ENCODE results near the gene FEN1.

FEN1 gene

DNA sequence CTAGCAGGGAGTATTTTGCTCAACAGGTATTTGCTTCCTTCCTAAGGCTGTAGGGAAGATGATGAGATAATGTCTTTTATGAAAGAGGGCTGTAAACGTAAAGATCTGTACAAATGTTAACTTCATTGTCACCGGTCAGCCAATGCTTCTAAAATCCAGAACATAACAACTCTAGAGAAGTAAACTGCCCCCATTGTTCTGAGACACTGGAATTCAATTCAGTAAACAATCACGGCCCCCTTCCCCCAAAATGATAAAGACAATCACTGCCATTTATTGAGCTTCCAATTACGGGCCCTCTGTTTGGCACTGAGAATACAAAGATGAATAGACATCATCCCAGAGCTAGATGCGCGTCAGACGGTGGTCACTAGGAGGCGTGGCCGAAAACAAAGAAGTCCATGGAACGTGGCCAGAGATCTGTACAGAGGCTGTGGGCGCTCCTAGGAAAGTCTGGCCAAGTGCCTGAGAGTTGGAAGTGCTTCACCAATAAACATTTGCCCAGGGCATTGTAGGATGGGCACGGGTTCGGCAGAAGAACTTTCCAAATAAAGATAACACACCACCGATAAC, 888 bp upstream of the FEN1 start:
- peak; percentile 52 for DNase-seq
- in situ Hi-C loops (cut with MboI; ENCODE audit: low pct_unique_long_range_greater_than_20kb, low sequenced_read_pairs): no loop called here

DNA sequence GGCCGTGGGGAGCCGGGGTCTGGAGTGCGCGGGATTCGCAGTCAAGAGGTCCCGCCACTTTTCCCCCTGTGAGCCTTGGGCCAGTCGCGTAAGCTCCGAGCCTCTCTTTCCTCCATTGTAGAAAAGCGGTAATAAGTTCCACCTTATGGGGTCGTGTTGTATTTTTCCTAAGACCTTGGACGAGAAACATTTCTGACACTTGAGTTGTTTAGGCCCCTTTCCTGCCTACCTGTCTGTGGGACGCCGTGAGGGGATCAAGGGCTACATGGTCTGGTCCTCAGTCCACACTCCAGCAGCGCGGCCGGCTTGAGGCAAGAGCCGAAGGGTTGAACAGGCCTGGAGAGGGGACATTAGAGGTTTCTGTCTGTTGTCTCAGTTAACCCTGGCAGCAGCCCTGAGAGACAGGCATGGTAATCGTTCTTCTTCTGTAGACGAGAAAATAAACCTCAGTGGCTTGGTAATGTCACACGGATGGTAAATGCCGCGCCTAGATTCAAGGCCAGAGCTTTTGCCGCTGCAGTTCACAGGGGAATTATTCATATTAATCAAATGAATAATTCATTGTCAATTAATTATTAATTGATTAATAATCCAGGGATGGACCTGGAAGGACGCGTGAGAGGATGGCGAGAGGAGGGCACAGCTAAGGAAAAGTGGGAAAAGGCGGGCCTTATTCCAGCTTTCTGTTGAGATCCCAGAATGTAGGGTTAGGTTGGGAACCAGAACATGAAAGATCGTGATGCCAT, 545 bp downstream of the FEN1 start:
- in situ Hi-C loops (cut with MboI; ENCODE audit: low pct_unique_long_range_greater_than_20kb, low sequenced_read_pairs): no loop called here
- no peak for DNase-seq

DNA sequence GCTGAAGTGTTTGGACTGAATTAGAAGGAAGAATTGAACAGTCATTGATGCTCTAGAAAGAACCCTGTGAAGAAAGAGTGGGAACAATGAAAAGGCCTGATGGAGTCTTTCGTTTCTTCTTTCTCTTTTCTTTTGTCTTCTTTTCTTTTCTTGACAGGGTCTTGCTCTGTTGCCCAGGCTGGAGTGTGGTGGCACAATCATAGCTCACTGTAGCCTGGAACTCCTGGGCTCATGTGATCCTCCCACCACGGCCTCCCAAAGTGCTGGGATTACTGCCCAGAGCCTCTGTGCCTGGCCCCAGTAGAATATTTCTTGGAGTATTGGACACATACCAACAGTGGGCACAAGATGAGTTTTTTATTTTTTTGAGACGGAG, 1.1 kb downstream of the FEN1 start:
- in situ Hi-C loops (cut with MboI; ENCODE audit: low pct_unique_long_range_greater_than_20kb, low sequenced_read_pairs): no loop called here
- no peak for DNase-seq

DNA sequence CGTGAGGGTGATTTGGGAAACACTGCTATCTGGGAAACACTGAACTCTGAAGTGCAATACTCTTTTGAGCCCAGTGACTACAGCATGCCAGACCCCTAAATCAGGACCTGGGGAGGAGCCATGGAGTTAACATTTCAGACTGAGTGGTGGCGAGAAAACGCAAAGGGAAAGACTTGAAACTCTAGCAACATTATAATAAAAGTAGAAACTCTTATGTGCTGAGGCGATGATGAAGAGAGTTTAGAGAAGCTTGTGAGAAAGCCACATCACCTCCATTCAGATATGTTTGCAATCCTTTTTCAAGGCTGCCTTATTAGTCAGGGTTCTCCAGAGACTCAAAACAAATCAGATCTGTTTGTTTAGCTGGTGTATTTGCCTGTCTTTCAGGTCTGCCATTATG, 1.9 kb downstream of the FEN1 start:
- in situ Hi-C loops (cut with MboI; ENCODE audit: low pct_unique_long_range_greater_than_20kb, low sequenced_read_pairs): no loop called here
- DNase-seq: no peak

DNA sequence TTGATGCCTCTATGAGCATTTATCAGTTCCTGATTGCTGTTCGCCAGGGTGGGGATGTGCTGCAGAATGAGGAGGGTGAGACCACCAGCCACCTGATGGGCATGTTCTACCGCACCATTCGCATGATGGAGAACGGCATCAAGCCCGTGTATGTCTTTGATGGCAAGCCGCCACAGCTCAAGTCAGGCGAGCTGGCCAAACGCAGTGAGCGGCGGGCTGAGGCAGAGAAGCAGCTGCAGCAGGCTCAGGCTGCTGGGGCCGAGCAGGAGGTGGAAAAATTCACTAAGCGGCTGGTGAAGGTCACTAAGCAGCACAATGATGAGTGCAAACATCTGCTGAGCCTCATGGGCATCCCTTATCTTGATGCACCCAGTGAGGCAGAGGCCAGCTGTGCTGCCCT, 2.7 kb downstream of the FEN1 start:
- DNase-seq: no peak
- in situ Hi-C loops (cut with MboI; ENCODE audit: low pct_unique_long_range_greater_than_20kb, low sequenced_read_pairs): no loop called here

DNA sequence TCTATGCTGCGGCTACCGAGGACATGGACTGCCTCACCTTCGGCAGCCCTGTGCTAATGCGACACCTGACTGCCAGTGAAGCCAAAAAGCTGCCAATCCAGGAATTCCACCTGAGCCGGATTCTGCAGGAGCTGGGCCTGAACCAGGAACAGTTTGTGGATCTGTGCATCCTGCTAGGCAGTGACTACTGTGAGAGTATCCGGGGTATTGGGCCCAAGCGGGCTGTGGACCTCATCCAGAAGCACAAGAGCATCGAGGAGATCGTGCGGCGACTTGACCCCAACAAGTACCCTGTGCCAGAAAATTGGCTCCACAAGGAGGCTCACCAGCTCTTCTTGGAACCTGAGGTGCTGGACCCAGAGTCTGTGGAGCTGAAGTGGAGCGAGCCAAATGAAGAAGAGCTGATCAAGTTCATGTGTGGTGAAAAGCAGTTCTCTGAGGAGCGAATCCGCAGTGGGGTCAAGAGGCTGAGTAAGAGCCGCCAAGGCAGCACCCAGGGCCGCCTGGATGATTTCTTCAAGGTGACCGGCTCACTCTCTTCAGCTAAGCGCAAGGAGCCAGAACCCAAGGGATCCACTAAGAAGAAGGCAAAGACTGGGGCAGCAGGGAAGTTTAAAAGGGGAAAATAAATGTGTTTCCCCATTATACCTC, 3.3 kb downstream of the FEN1 start:
- no peak for DNase-seq
- in situ Hi-C loops (cut with MboI; ENCODE audit: low pct_unique_long_range_greater_than_20kb, low sequenced_read_pairs): no loop called here

DNA sequence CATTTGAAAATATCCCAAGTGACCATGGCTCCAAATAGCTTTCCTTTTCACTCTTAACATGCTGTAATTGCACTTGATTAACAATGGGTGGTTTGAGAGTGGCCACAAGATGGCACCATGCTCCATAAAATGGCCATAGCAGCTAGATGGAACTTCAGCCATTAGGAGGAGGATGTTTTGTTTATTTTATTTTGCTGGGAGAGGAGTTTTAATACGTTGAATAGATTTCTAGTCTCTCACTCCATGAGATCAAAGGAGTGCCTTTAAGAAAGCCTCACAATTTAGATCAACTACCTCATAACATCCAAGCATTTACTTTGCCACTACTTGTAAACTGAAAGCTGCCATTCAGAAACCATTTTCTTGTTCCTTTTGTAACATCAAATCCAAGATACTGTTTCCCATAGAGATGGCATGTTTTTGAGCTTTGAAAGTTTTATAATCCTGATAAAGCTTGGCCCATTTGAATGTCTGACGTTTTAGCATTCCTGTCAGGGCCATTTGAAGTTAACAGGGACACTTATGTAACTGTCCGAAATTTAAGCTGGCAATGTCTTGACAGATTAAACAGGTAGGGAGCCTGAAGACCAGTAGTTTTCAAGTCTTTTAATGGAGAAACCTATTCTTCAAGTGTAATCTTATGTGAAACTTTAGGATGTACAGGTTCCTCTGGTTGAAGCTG, 4.7 kb downstream of the FEN1 start:
- DNase-seq: peak; percentile 77
- in situ Hi-C loops (cut with MboI; ENCODE audit: low pct_unique_long_range_greater_than_20kb, low sequenced_read_pairs): no loop called here

DNA sequence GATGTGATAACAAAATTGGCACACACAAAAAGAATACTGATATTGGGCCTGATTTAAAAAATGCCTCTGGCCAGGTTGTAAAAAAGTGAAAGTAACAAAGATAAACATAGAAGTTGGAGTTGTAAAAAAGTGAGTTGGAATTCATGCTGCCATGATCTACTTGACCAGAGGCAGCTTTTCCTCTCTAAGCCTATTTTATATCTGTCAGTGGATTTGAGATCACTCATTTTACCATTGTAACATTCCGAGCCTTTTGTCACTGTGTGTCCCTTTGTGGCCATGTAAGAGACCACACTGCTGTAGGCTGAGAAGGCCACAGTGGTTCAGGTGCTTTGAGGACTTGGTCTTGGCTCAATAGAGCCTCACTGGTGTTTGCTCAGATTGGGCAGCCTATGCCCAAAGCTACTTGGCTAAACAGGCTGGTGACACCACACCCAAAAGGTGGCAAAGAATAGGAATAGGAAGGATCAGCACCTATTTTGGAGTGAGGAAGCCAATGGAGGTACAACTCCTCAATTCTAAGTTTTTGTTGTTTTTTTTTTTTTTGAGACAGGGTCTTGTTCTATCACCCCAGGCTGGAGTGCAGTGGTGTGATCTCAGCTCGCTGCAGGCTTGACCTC, 7.1 kb downstream of the FEN1 start:
- in situ Hi-C loops (cut with MboI; ENCODE audit: low pct_unique_long_range_greater_than_20kb, low sequenced_read_pairs): no loop called here
- DNase-seq: no peak

DNA sequence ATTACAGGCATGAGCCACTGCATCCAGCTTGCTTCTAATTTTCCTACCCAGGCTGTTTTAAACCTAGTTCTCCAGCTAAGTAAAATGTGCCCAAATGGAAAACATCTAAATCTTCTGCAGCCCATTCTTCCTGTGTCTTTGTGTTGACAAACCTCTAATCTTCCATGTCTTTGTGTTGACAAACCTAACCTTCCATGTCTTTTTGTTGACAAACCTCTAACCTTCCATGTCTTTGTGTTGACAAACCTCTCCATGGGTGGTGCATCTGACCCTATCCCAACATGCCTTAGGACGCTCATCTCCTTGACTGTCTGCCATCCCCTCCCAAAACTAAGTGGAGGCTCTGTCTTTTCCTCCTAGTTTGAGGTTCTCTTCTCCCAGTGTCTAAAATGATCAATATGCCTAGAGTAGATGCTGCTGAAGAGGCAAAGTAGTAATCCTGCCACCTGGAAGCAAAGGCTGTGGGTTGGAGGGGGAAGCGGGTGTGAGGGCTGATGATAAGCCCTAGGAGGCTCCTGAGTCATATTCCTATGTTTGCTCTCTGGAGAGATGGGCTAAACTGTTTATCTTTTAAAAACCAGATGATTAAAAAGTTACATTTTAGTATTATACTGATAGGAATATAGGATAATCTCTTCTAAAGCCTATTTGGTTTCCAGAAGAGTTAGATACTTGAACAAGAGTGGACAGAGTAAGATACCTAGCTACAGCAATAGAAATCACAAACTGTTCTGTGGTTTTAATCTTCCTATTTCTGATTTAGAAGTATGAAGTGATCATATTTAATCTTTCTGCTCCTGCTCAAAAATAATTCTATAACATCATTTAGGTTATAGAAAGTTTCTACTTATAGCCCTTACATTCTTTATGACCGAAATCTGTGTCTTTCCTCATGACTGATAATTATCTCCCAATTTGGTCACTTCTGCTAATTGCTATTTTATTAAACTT, 7.9 kb downstream of the FEN1 start:
- in situ Hi-C loops (cut with MboI; ENCODE audit: low pct_unique_long_range_greater_than_20kb, low sequenced_read_pairs): no loop called here
- DNase-seq: no peak

DNA sequence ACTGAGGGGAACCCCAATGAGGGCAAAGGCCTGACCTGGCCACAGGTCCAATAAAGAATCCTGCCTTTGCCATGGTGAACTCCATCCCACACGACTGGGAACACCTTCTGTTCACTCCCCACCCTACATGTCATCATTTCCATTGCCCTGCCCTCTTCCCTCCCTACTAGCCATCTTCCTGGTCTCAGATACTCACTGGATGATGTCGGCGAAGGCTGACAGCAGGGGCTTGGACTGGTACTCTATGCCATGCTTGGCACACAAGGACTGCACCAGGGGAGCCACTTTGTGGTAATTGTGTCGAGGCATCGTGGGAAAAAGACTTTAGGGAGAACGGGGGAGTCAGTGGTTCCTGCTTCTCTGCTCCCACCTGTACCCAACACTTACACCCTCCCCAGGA, 9.9 kb downstream of the FEN1 start:
- in situ Hi-C loops (cut with MboI; ENCODE audit: low pct_unique_long_range_greater_than_20kb, low sequenced_read_pairs): no loop called here
- DNase-seq: no peak

DNA sequence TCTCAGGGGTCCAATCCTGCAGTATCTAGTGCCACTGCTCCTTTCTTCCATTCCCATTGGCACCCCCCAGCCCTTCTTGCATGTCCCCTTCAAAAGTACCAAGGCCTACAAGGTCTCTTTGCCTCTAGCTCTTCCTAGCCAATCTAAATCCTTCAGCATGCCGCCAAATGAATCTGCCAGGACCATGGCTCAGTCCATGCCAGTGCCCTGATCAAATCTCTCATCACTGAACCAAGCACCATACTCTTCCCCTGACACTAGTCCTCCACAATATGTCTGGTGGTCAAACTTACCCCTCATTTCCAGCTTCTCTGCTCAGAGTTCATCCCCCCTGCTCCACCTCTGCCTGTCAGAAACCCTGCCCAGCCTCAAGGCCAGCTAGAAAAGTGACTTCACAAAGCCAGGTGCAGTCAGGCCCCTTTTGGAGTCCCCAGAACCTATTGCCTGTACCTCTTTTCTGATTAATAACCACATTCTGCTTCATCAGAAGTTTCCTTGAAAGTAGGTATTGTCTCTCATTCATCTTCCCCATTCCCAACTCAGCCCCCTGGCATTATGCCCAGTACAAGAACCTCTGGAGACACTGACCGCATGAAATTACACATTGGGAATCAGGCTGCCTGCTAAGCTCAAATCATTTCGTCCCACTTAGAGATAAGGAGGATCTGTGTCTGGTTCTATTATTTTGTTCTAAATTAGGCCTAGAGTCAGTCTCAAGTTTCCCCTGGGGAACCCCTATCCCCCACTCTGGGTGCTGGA, 11.4 kb downstream of the FEN1 start:
- in situ Hi-C loops (cut with MboI; ENCODE audit: low pct_unique_long_range_greater_than_20kb, low sequenced_read_pairs): no loop called here
- no peak for DNase-seq

DNA sequence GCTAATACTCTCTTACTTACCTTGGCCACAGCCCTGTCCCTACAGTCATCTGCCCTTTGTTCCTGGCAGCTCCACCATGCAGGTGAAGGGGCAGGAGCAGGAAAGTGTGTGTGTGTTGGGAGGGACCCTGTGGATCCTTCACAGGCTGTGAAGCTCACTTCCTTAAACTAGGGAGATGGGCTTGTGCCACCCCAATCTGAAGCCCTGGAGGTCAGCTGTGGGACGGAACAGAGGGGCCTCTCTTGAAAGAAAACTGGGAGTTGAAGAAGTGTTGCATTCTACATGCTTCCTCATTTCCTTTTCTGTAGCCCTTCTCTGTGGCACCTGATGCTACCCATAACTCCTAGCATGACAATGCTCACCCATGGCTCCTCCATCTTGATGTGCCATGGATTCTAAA, 12.4 kb downstream of the FEN1 start:
- DNase-seq: no peak
- in situ Hi-C loops (cut with MboI; ENCODE audit: low pct_unique_long_range_greater_than_20kb, low sequenced_read_pairs): no loop called here

DNA sequence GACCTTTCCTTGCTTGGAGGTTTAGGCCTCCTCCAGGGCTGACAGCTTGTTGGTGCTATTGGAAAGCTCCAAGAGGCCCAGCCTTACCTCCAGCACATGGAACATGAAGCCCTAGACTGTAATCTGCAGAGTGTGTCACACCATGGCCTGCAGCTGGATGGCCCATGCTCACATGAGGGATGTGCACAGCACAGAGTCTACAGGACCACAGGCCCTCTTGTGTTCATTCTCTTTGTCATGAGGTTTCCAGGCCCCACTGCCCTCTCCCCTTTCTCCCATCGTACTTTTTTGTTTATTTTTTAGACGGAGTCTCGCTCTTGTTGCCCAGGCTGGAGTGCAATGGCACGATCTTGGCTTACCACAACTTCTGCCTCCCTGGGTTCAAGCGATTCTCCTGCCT, 14.1 kb downstream of the FEN1 start:
- no peak for DNase-seq
- in situ Hi-C loops (cut with MboI; ENCODE audit: low pct_unique_long_range_greater_than_20kb, low sequenced_read_pairs): no loop called here

DNA sequence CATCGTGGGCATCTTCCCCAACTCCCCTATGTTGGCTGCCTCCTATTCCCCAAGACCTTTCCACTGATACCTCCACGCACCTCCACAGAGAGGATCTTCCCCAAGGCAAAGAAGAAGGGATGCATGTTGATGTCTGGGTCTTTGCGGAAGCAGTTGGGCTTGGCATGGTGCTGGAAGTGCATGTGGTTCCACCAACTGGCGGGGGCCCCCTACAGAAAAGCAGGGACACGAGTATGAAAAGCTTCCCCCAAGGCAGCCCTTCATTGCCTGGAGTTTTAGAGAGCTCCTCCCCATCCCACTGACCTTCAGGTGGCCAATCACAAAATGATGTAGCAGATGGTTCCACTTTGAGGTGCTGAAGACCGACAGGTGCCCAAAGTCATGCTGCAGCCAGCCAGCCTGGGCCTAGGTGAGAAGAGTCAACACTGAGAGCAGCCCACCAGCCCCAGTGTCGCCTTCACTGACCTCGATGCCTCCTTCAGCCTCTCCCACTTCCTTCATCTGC, 18.0 kb downstream of the FEN1 start:
- in situ Hi-C loops (cut with MboI; ENCODE audit: low pct_unique_long_range_greater_than_20kb, low sequenced_read_pairs): no loop called here
- DNase-seq: no peak

DNA sequence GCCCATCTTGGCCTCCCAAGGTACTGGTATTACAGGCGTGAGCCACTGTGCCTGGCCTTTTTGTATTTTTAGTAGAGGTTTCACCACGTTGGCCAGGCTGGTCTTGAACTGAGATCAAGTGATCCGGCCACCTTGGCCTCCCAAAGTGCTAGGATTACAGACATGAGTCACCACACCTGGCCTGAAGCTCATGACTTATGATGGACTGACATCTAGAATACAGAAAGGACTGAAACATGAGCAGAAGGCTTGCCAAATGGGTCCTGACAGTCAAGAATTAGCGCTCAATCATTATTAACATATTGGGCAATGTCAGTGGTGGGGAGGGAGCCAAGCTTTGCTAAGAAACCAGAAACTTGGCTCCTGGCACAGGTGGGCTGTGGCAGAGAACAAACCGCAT, 19.1 kb downstream of the FEN1 start:
- DNase-seq: no peak
- in situ Hi-C loops (cut with MboI; ENCODE audit: low pct_unique_long_range_greater_than_20kb, low sequenced_read_pairs): no loop called here

DNA sequence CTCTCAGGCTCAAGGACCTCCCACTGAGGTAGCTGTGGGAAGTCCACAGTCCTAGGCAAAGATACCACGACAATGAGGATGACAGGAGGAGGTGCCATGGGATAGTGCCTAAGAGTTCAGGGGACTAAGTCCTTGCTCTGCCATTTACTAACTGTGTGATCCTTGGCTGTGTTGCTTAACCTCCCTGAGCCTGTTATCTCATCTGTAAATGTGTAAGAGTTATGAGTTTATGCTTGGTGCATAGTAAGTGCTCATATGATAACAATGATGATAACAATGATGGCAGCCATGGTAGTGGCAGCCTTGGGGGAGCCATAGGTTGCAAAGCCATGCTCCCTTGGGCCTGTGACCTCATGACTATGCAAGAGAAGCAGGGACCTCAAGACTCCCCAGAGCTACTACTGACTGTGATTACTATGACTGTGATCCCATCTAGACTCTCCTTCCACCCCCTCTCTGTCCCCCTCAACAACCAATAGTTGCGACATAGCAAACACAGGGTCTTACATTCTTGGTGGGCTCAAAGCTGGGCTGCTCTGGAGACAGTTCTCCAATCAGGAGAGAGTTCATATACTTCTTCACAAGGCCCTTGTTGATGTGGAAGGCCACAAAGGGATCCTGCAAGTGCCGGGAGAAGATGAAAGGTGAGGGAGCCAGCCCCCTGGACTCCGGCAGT, 20.2 kb downstream of the FEN1 start:
- in situ Hi-C loops (cut with MboI; ENCODE audit: low pct_unique_long_range_greater_than_20kb, low sequenced_read_pairs): no loop called here

DNA sequence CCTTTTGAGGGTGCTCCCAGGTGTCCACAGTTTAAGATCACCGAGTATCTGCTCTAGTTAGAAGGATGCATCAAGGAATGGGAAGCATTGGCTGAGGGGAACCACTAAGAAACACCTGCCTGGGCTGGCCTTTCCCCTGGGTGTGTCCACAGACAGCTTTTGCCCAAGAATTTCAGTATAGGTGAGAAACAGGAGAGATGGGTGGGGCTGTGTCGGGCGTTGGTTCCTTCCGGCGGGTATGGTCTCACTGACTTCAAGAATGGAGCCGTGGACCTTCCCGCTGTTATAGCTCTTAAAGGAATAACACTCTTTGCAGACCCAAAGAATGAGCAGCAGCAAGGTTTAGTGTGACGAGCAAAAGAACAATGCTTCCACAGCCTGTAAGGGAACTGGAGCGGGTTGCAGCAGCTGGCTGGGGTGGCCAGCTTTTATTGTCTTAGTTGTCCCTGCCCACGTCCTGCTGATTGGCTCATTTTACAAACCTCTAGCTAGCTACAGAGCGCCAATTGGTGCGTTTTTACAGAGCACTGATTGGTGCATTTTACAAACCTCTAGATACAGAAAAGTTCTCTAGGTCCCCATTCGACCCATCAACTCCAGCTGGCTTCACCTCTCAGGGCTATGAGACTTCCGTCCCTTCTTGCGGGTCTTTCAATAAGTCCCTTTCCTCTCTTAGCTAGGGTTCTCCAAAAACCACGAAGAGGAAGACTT, 21.7 kb downstream of the FEN1 start:
- in situ Hi-C loops (cut with MboI; ENCODE audit: low pct_unique_long_range_greater_than_20kb, low sequenced_read_pairs): no loop called here
- DNase-seq: peak; percentile 72

More for the DNA sequence above, 20.2 kb downstream of the FEN1 start:
- no peak for DNase-seq

Measured in KBM-7 (cell line).